ENCODE data around the gene FLNA. TPM values are rescaled to one million over a fixed set of nuclear protein-coding genes. Genes with fewer than 3 reads are reported as not detected.

The FLNA gene
- polyA plus RNA-seq (2011; rRNA removed) (605 and 863 TPM in 2 replicates), polyA minus RNA-seq (2011; rRNA and poly(A)+ RNA removed) (2,648 and 3,897 TPM in 2 replicates)

- POLR2A ChIA-PET: no interaction called here
- Histone ChIP-seq H3K27ac (ENCODE audit: low read depth, low read length) (peak within 1 kb of the TSS; percentile 77), H3K27me3 (ENCODE audit: control insufficient read depth, insufficient read depth, low read length) (no peaks in the 10 kb centered on the region), H3K9me3 (ENCODE audit: control insufficient read depth, insufficient read depth, low read length) (no peaks in the 10 kb centered on the region), H3K4me3 (ENCODE audit: low read depth, low read length) (peak within 1 kb of the TSS; percentile 66)
- no peak for DNase-seq (ENCODE audit: low read depth, low spot score)
- TF ChIP-seq CTCF (IDR thresholded peaks at IDR 0.05; ENCODE audit: low read depth, low read length): no peak
- CTCF ChIA-PET: interaction anchor here (0.6 to 1.5 kb wide), 4 partner anchors 35 to 400 kb away, joined by 3 to 5 read pairs (median 3); partner anchors contain the start of gene DNASE1L1
Measured at GRCh38 chrX:154374313-154375155, at the start of gene FLNA. Gene FLNA (minus strand): TSS chrX:154374634. CDS start chrX:154371245, 3,389 bp downstream.

- no peak overlapping the region for H3K27ac ChIP-seq (ENCODE audit: low read depth, low read length)
- POLR2A ChIA-PET: no interaction called here
Measured at GRCh38 chrX:154420402-154420756, 45.9 kb upstream of the FLNA start.

GRCh38 chrX:154419688-154420401 lies 45.4 kb upstream of the FLNA start:
- H3K9me3 ChIP-seq (ENCODE audit: control insufficient read depth, insufficient read depth, low read length): no peaks in the 10 kb centered on the region
- no peak for TF ChIP-seq CTCF (IDR thresholded peaks at IDR 0.05; ENCODE audit: low read depth, low read length)
- ChIA-PET CTCF (no interaction called here), POLR2A (no interaction called here)
- H3K4me3 ChIP-seq (ENCODE audit: low read depth, low read length): no peak overlapping the region
- H3K27ac ChIP-seq (ENCODE audit: low read depth, low read length): no peak overlapping the region
- H3K27me3 ChIP-seq (ENCODE audit: control insufficient read depth, insufficient read depth, low read length): no peaks in the 10 kb centered on the region
- DNase-seq (ENCODE audit: low read depth, low spot score): no peak

More at GRCh38 chrX:154420402-154420756, 45.9 kb upstream of the FLNA start:
- Histone ChIP-seq H3K9me3 (ENCODE audit: control insufficient read depth, insufficient read depth, low read length) (no peaks in the 10 kb centered on the region), H3K4me3 (ENCODE audit: low read depth, low read length) (no peak overlapping the region), H3K27me3 (ENCODE audit: control insufficient read depth, insufficient read depth, low read length) (no peaks in the 10 kb centered on the region)
- DNase-seq (ENCODE audit: low read depth, low spot score): no peak
- no peak for TF ChIP-seq CTCF (IDR thresholded peaks at IDR 0.05; ENCODE audit: low read depth, low read length)
- CTCF ChIA-PET: no interaction called here

GRCh38 chrX:154419189-154419588 lies 44.8 kb upstream of the FLNA start:
- H3K4me3 ChIP-seq (ENCODE audit: low read depth, low read length): no peak overlapping the region
- ChIA-PET CTCF (no interaction called here), POLR2A (no interaction called here)
- H3K27me3 ChIP-seq (ENCODE audit: control insufficient read depth, insufficient read depth, low read length): no peaks in the 10 kb centered on the region
- H3K27ac ChIP-seq (ENCODE audit: low read depth, low read length): no peak overlapping the region
- no peak for DNase-seq (ENCODE audit: low read depth, low spot score)
- TF ChIP-seq CTCF (IDR thresholded peaks at IDR 0.05; ENCODE audit: low read depth, low read length): no peak
- no peaks in the 10 kb centered on the region for H3K9me3 ChIP-seq (ENCODE audit: control insufficient read depth, insufficient read depth, low read length)

- H3K9me3 ChIP-seq (ENCODE audit: control insufficient read depth, insufficient read depth, low read length): no peaks in the 10 kb centered on the region
- DNase-seq (ENCODE audit: low read depth, low spot score): no peak
- H3K27me3 ChIP-seq (ENCODE audit: control insufficient read depth, insufficient read depth, low read length): no peaks in the 10 kb centered on the region
- no peak overlapping the region for H3K4me3 ChIP-seq (ENCODE audit: low read depth, low read length)
- CTCF ChIA-PET: no interaction called here
- no peak overlapping the region for H3K27ac ChIP-seq (ENCODE audit: low read depth, low read length)
- no peak for TF ChIP-seq CTCF (IDR thresholded peaks at IDR 0.05; ENCODE audit: low read depth, low read length)
- POLR2A ChIA-PET: interaction anchor here (0.6 to 0.7 kb wide), 3 partner anchors 19 to 61 kb away, joined by 3 to 5 read pairs (median 5); no protein-coding TSS in a partner anchor
Measured at GRCh38 chrX:154417157-154417556, 42.7 kb upstream of the FLNA start.
